HUES6 (cell line): ENCODE measurements around the gene GLCCI1.
A peak's percentile ranks its signal among the peaks of the same experiment; 100 is the strongest.

Experiments used
- H3K27ac ChIP-seq: 2 replicates; pipeline ENCODE4 v1.7.0; 2013; ENCODE audit warnings: low read depth, mild to moderate bottlenecking, low read length, inconsistent platforms
- H3K27me3 ChIP-seq: 2 replicates; pipeline ENCODE4 v1.6.1; 2013; ENCODE audit warnings: low read length; ENCODE audit not compliant: control insufficient read depth, insufficient read depth
- H3K36me3 ChIP-seq: 2 replicates; pipeline ENCODE4 v1.6.1; 2013; ENCODE audit warnings: low read length; ENCODE audit not compliant: control insufficient read depth, insufficient read depth
- H3K4me1 ChIP-seq: 2 replicates; pipeline ENCODE4 v1.6.1; 2013; ENCODE audit warnings: low read length; ENCODE audit not compliant: control insufficient read depth, insufficient read depth
- H3K4me3 ChIP-seq: 2 replicates; pipeline ENCODE4 v1.5.1; 2013; ENCODE audit warnings: low read depth, low read length
- H3K9ac ChIP-seq: one replicate; pipeline ENCODE4 v1.6.1; 2013; ENCODE audit warnings: mild to moderate bottlenecking, low read length
- H3K9me3 ChIP-seq: 2 replicates; pipeline ENCODE4 v1.6.1; 2013; ENCODE audit warnings: low read depth, low read length; ENCODE audit not compliant: control insufficient read depth, insufficient read depth

The GLCCI1 gene

DNA sequence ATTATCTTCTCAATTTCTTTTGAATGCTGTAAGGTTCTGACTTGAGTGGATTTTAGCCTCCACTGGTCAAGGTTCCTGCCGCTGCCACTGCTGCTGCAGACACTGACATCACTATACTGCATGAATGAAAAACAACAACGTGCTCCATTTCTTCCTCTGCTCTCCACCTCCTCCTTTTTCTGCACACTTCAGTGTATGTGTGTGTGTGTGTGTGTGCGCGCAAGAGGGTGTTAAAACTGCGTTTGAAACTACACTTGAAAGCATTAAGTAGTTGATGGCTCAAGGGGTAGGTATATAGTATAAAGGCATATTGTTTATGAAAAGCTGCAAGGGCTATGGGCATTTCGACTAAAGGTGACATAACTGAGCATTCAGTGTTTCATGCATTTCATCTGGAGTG lies 3.5 kb downstream of the GLCCI1 start:
- H3K4me3 ChIP-seq = peak overlapping the region; percentile 77; the same call in 1 of the 2 replicates
- no peak overlapping the region for H3K27ac ChIP-seq

GRCh38 chr7:7972922-7973594 lies 4.5 kb downstream of the GLCCI1 start:
- no peak overlapping the region for H3K27ac ChIP-seq
- no peak overlapping the region for H3K9ac ChIP-seq
- no peaks in the 10 kb centered on the region for H3K36me3 ChIP-seq
- H3K4me1 ChIP-seq = peaks cover 32% of the 10 kb centered on the region
- H3K9me3 ChIP-seq = no peaks in the 10 kb centered on the region
- H3K4me3 ChIP-seq = no peak overlapping the region
- no peaks in the 10 kb centered on the region for H3K27me3 ChIP-seq

More for the DNA sequence above, 3.5 kb downstream of the GLCCI1 start:
- Histone ChIP-seq H3K36me3 (no peaks in the 10 kb centered on the region), H3K9ac (no peak overlapping the region), H3K9me3 (no peaks in the 10 kb centered on the region), H3K4me1 (peaks cover 32% of the 10 kb centered on the region), H3K27me3 (no peaks in the 10 kb centered on the region)

- no peaks in the 10 kb centered on the region for H3K9me3 ChIP-seq
- H3K27ac ChIP-seq = no peak overlapping the region
- peaks cover 19% of the 10 kb centered on the region for H3K4me1 ChIP-seq
- no peak overlapping the region for H3K4me3 ChIP-seq
- no peaks in the 10 kb centered on the region for H3K36me3 ChIP-seq
- no peaks in the 10 kb centered on the region for H3K27me3 ChIP-seq
- H3K9ac ChIP-seq = no peak overlapping the region
These were observed 8.1 kb downstream of the GLCCI1 start for GRCh38 chr7:7976677-7977076.

- Histone ChIP-seq H3K27ac (no peak overlapping the region), H3K36me3 (no peaks in the 10 kb centered on the region), H3K4me3 (no peak overlapping the region), H3K9ac (no peak overlapping the region), H3K9me3 (no peaks in the 10 kb centered on the region), H3K4me1 (0 out of 2 replicates have a peak, but pooled peaks cover 11% of the 10 kb centered on the region), H3K27me3 (no peaks in the 10 kb centered on the region)
These were observed 9.2 kb downstream of the GLCCI1 start for GRCh38 chr7:7977774-7978173.

DNA sequence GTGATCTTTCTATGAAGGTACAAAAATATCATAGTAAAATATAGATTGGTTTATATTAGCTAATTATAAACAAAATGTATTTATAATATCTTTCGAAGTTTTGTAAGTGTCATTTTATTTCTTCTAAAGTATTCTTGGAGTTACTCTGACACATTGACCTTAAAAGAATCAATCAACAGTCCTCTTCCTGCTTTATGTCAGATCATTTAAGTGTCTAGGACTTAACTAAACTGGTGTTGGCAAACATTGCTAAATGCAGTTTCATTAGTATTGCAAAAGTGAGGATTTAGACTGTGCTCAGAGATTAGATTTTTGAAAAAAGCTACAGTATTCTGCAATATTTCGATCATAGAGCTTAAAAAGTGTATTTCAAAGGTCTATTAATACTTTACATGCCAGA lies 10.3 kb downstream of the GLCCI1 start:
- Histone ChIP-seq H3K4me1 (0 out of 2 replicates have a peak, but pooled peaks cover 8% of the 10 kb centered on the region), H3K36me3 (no peaks in the 10 kb centered on the region), H3K9ac (no peak overlapping the region), H3K4me3 (no peak overlapping the region), H3K27me3 (no peaks in the 10 kb centered on the region), H3K9me3 (no peaks in the 10 kb centered on the region), H3K27ac (no peak overlapping the region)

GRCh38 chr7:7979558-7979957 lies 11.0 kb downstream of the GLCCI1 start:
- Histone ChIP-seq H3K9ac (no peak overlapping the region), H3K4me3 (no peak overlapping the region), H3K36me3 (no peaks in the 10 kb centered on the region), H3K27me3 (no peaks in the 10 kb centered on the region), H3K9me3 (no peaks in the 10 kb centered on the region), H3K27ac (no peak overlapping the region), H3K4me1 (0 out of 2 replicates have a peak, but pooled peaks cover 8% of the 10 kb centered on the region)

DNA sequence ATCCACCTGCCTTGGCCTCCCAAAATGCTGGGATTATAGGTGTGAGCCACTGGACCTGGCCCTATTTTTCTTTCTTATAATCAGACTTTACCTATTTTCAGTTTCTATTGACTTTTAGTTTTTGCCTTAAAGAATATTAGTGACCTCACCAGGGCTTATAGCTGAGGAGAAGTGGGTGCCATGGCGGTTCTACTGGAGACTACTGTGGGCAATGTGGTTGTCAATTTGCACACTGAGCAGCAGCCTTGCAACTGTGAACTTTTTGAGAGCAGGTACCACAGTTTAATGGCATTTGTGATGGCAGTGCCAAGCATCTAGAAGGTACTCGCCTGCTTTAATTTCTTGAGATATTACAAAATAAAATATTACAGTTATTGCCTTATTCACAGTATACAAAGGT lies 11.5 kb downstream of the GLCCI1 start:
- H3K9me3 ChIP-seq = no peaks in the 10 kb centered on the region
- no peaks in the 10 kb centered on the region for H3K27me3 ChIP-seq
- H3K4me3 ChIP-seq = no peak overlapping the region
- 0 out of 2 replicates have a peak, but pooled peaks cover 3% of the 10 kb centered on the region for H3K4me1 ChIP-seq
- H3K27ac ChIP-seq = no peak overlapping the region
- no peak overlapping the region for H3K9ac ChIP-seq
- H3K36me3 ChIP-seq = no peaks in the 10 kb centered on the region

GRCh38 chr7:7982904-7983303 lies 14.3 kb downstream of the GLCCI1 start:
- no peak overlapping the region for H3K27ac ChIP-seq

DNA sequence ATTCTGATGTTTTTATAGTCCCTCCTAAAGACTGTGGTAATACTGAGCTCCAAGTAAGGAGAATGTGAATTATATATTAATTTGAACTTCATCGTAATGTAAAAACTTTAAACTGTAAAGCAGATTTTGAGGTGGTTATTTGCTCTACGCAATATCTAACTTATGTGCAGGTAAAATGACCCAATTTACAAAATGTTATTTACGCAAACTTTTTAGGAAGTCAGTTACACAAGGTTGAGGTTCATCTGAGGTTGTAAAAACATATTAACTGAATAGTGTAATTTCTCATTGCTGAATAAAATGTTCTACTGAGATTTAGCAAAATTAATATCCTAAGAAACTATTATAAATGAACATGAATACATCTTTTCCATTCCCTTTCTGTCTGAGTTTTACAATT lies 15.8 kb downstream of the GLCCI1 start:
- Histone ChIP-seq H3K4me3 (no peak overlapping the region), H3K27me3 (no peaks in the 10 kb centered on the region), H3K9ac (no peak overlapping the region), H3K9me3 (no peaks in the 10 kb centered on the region), H3K27ac (no peak overlapping the region), H3K36me3 (no peaks in the 10 kb centered on the region), H3K4me1 (no peaks in the 10 kb centered on the region)

More at GRCh38 chr7:7982904-7983303, 14.3 kb downstream of the GLCCI1 start:
- Histone ChIP-seq H3K4me1 (no peaks in the 10 kb centered on the region), H3K9ac (no peak overlapping the region), H3K27me3 (no peaks in the 10 kb centered on the region), H3K4me3 (no peak overlapping the region), H3K36me3 (no peaks in the 10 kb centered on the region), H3K9me3 (no peaks in the 10 kb centered on the region)

DNA sequence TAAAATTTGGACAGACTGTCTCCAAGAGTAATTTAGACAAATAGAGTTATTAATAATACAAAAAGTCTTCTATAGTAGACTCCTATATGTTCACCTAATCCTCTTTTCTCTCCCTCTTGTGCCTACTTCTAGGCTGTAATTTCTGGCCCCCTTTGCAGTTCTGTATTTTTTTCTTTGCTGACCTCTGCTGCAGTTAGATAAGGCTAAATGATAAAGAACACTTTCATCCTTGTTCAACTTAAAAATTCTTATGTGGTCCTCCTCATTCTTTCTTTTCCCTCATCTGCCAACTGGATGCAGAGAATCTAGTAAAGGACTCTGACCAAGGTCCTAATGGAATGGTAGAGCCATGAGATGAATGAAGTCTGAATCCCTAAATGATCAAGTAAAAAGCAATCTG lies 20.1 kb downstream of the GLCCI1 start:
- Histone ChIP-seq H3K4me1 (no peaks in the 10 kb centered on the region), H3K9ac (no peak overlapping the region), H3K27me3 (no peaks in the 10 kb centered on the region), H3K36me3 (no peaks in the 10 kb centered on the region), H3K4me3 (no peak overlapping the region), H3K9me3 (peaks cover 19% of the 10 kb centered on the region), H3K27ac (no peak overlapping the region)

DNA sequence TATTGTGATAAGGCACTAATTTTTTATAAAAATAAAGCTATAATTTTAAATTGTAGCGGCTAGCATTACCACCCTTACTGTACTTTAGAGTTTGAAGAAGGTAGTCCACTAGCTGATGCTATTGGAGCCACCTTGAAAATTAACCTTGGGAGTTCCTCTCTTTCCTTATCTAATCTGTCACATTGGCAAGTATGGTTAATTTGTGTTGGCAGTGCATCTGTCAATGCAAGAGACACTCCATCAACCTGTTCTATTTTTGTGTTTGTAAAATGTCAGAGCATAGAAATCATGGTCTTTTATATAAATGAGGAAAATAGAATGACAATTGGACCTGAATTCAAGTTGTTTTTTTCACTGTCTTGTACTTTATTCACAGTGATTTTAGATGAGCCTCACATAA lies 20.5 kb downstream of the GLCCI1 start:
- Histone ChIP-seq H3K9ac (no peak overlapping the region), H3K4me1 (no peaks in the 10 kb centered on the region), H3K36me3 (no peaks in the 10 kb centered on the region), H3K9me3 (peaks cover 19% of the 10 kb centered on the region), H3K4me3 (no peak overlapping the region), H3K27me3 (no peaks in the 10 kb centered on the region), H3K27ac (no peak overlapping the region)
